CD14-positive monocyte (primary cell): ENCODE measurements around the gene TBX15. TPM values are rescaled to one million over a fixed set of nuclear protein-coding genes. Genes with fewer than 3 reads are reported as not detected.

Experiments used
- DNase-seq, 3 donors: peaks; one replicate each; pipeline ENCODE4 v3.0.0-alpha.2; 2011 to 2022
- H2AFZ ChIP-seq: 2 replicates; pipeline ENCODE4 v1.6.0; 2012; ENCODE audit warnings: mild to moderate bottlenecking, low read depth, low read length, inconsistent platforms; ENCODE audit not compliant: insufficient read depth, poor library complexity, severe bottlenecking
- H3K27ac ChIP-seq, 2 donors: 1 replicate in 1 of 2; 2 replicates in 1 of 2; pipeline ENCODE4 v1.5.1; 2012 to 2013; ENCODE audit warnings: low read length in 2 of 2, control low read depth in 1 of 2, inconsistent platforms in 1 of 2, low read depth in 1 of 2, mild to moderate bottlenecking in 1 of 2
- H3K27me3 ChIP-seq, 2 donors: one replicate each; pipeline versions ENCODE4 v1.6.0 to v1.6.1; 2011 to 2013; ENCODE audit warnings: low read length in 2 of 2; ENCODE audit not compliant: control insufficient read depth in 2 of 2, insufficient read depth in 2 of 2
- H3K36me3 ChIP-seq, 2 donors: replicated peaks in 1 of 2; 1 replicate in 1 of 2; 2 replicates in 1 of 2; pipeline versions ENCODE4 v1.5.1 to v1.6.1; 2012 to 2013; ENCODE audit warnings: low read length in 2 of 2, control low read depth in 1 of 2, inconsistent platforms in 1 of 2, mild to moderate bottlenecking in 1 of 2; ENCODE audit not compliant: insufficient read depth in 2 of 2, control insufficient read depth in 1 of 2
- H3K4me1 ChIP-seq, 2 donors: 1 replicate in 1 of 2; 2 replicates in 1 of 2; pipeline versions ENCODE4 v1.5.1 to v1.6.1; 2012 to 2013; ENCODE audit warnings: low read length in 2 of 2, control low read depth in 1 of 2, inconsistent platforms in 1 of 2, mild to moderate bottlenecking in 1 of 2, moderate library complexity in 1 of 2; ENCODE audit not compliant: insufficient read depth in 2 of 2, control insufficient read depth in 1 of 2
- H3K4me2 ChIP-seq: replicated peaks from 2 replicates; pipeline ENCODE3; 2012; ENCODE audit warnings: low read length, moderate library complexity, mild to moderate bottlenecking; ENCODE audit not compliant: poor library complexity, severe bottlenecking; ENCODE audit errors: extremely low read depth
- H3K4me3 ChIP-seq, 3 experiments: fragments of 200-600 bp in 1 of 3; sonication (generic) in 1 of 3; replicated peaks in 1 of 3; 1 replicate in 2 of 3; 2 replicates in 1 of 3; pipeline ENCODE4 v1.5.1; 2011 to 2013; ENCODE audit warnings: low read length in 3 of 3, mild to moderate bottlenecking in 3 of 3, control low read depth in 2 of 3, low read depth in 2 of 3, inconsistent platforms in 1 of 3, moderate library complexity in 1 of 3
- H3K79me2 ChIP-seq: 2 replicates; pipeline ENCODE4 v1.6.0; 2012; ENCODE audit warnings: mild to moderate bottlenecking, control low read depth, inconsistent platforms, low read length, moderate library complexity; ENCODE audit not compliant: insufficient read depth
- H3K9ac ChIP-seq: 2 replicates; pipeline ENCODE4 v1.6.0; 2017; ENCODE audit warnings: low read length, mild to moderate bottlenecking; ENCODE audit not compliant: insufficient read depth, poor library complexity, severe bottlenecking
- H3K9me3 ChIP-seq, 2 donors: replicated peaks in 1 of 2; 1 replicate in 1 of 2; 2 replicates in 1 of 2; pipeline versions ENCODE4 v1.5.1 to v1.6.1; 2012 to 2013; ENCODE audit warnings: low read length in 2 of 2, control low read depth in 1 of 2; ENCODE audit not compliant: control insufficient read depth in 1 of 2, insufficient read depth in 1 of 2
- H4K20me1 ChIP-seq: 2 replicates; pipeline ENCODE4 v1.6.0; 2012; ENCODE audit warnings: mild to moderate bottlenecking, low read length, control low read depth, moderate library complexity; ENCODE audit not compliant: insufficient read depth
- H3K27ac Mint-ChIP-seq, 7 donors: one replicate each; pipeline ENCODE4 v1.8.0; 2020; ENCODE audit warnings: mild to moderate bottlenecking in 7 of 7, mixed read lengths in 7 of 7, moderate library complexity in 6 of 7, inconsistent platforms in 2 of 7
- H3K27me3 Mint-ChIP-seq, 3 donors: one replicate each; pipeline ENCODE4 v1.8.0; 2021 to 2022; ENCODE audit warnings: low read depth in 3 of 3, mild to moderate bottlenecking in 3 of 3, mixed read lengths in 3 of 3, moderate library complexity in 3 of 3, inconsistent platforms in 1 of 3
- H3K36me3 Mint-ChIP-seq, 2 donors: one replicate each; pipeline ENCODE4 v1.8.0; 2020; ENCODE audit warnings: mixed read lengths in 2 of 2, inconsistent platforms in 1 of 2, mild to moderate bottlenecking in 1 of 2
- H3K4me1 Mint-ChIP-seq: one replicate; pipeline ENCODE4 v1.8.0; 2020; ENCODE audit warnings: mild to moderate bottlenecking, mixed read lengths
- H3K4me3 Mint-ChIP-seq, 2 donors: one replicate each; pipeline ENCODE4 v1.8.0; 2020; ENCODE audit warnings: mild to moderate bottlenecking in 2 of 2, mixed read lengths in 2 of 2, moderate library complexity in 1 of 2
- H3K9me3 Mint-ChIP-seq, 7 donors: one replicate each; pipeline ENCODE4 v1.8.0; 2020 to 2022; ENCODE audit warnings: mixed read lengths in 7 of 7, mild to moderate bottlenecking in 6 of 7, moderate library complexity in 6 of 7, inconsistent platforms in 2 of 7
- CTCF ChIP-seq: fragments of 200-600 bp; IDR thresholded peaks from one replicate; pipeline ENCODE4 v1.8.0; 2022; ENCODE audit warnings: antibody characterized with exemption, mild to moderate bottlenecking
- WGBS: methylation state at CpG from one replicate; pipeline ENCODE4 v1.1.5; 2013; ENCODE audit warnings: missing lambda C conversion rate; ENCODE audit not compliant: insufficient coverage; 5-methylcytosine and 5-hydroxymethylcytosine counted together
- intact Hi-C, 2 donors: fragments of 100-400 bp; cut with micrococcal nuclease; formaldehyde crosslinking; loops; one replicate each; pipeline versions ENCODE4 v1.15.0 to v1.15.1; 2023
- polyA plus RNA-seq, 3 donors: library from polyadenylated mRNA; depleted of rRNA in 1 of 3; unstranded in 2 of 3; stranded (reverse) in 1 of 3; fragments of 300-500 nt in 2 of 3; fragments of >200 nt in 1 of 3; fragmentation: Illumina TruSeq in 2 of 3; gene quantifications; 1 replicate in 2 of 3; 2 replicates in 1 of 3; pipeline ENCODE4 v1.2.3, GENCODE V29; 2012 to 2021

TBX15 gene
- polyA plus RNA-seq, 3 donors = not detected

- no peak overlapping the region for H3K9ac ChIP-seq
- Mint-ChIP-seq H3K36me3 (peaks cover 0 to 3% of the 10 kb centered on the region in 2 donors), H3K4me1 (no peaks in the 10 kb centered on the region), H3K27ac (no peak overlapping the region), H3K4me3 (no peak overlapping the region), H3K27me3 (no peaks in the 10 kb centered on the region), H3K9me3 (peaks cover 3 to 9% (median 4%) of the 10 kb centered on the region in 7 donors)
- H3K9me3 ChIP-seq = no peaks in the 10 kb centered on the region
- H3K27ac ChIP-seq = no peak overlapping the region
- H2AFZ ChIP-seq = no peak overlapping the region
- H3K4me1 ChIP-seq = no peaks in the 10 kb centered on the region
- intact Hi-C loops = no loop called here
- peaks cover 0 to 6% of the 10 kb centered on the region in 2 donors for H3K36me3 ChIP-seq
- 100% methylated on average over 3 of the region's 5 CpGs for WGBS
- no peaks in the 10 kb centered on the region for H3K27me3 ChIP-seq
- H3K4me2 ChIP-seq = no peak overlapping the region
- no peak overlapping the region for H3K4me3 ChIP-seq
- no peaks in the 10 kb centered on the region for H3K79me2 ChIP-seq
- no peaks in the 10 kb centered on the region for H4K20me1 ChIP-seq
- no peak for DNase-seq
- TF ChIP-seq CTCF = no peak
These were observed 38.8 kb upstream of the TBX15 start for GRCh38 chr1:119026956-119027355.

GRCh38 chr1:119015547-119015946 is 27.4 kb upstream of the TBX15 start:
- Mint-ChIP-seq H3K27ac (no peak overlapping the region), H3K9me3 (peaks cover 0 to 12% (median 5%) of the 10 kb centered on the region in 7 donors), H3K36me3 (peaks cover 0 to 2% of the 10 kb centered on the region in 2 donors), H3K27me3 (peaks cover 6 to 19% (median 13%) of the 10 kb centered on the region in 3 donors), H3K4me3 (no peak overlapping the region), H3K4me1 (no peaks in the 10 kb centered on the region)
- no CpG with 5 or more reads among the region's 2 CpGs for WGBS
- Histone ChIP-seq H3K4me1 (no peaks in the 10 kb centered on the region), H3K4me3 (no peak overlapping the region), H3K27ac (no peak overlapping the region), H3K27me3 (peaks cover 16 to 19% of the 10 kb centered on the region in 2 donors), H2AFZ (no peak overlapping the region), H3K4me2 (no peak overlapping the region), H4K20me1 (no peaks in the 10 kb centered on the region), H3K9me3 (peaks cover 0 to 1% of the 10 kb centered on the region in 2 donors), H3K79me2 (no peaks in the 10 kb centered on the region), H3K36me3 (no peaks in the 10 kb centered on the region), H3K9ac (no peak overlapping the region)
- intact Hi-C loops = no loop called here
- TF ChIP-seq CTCF = no peak
- DNase-seq = no peak
